Measurements from ENCODE around the gene CHSY3. TPM values are rescaled to one million over a fixed set of nuclear protein-coding genes. Genes with fewer than 3 reads are reported as not detected.

CHSY3 gene
- total RNA-seq, 1 experiment from 2014 or later: 0.24 TPM

- Histone ChIP-seq H3K36me3 (no peaks in the 10 kb centered on the region), H3K27ac (no peak overlapping the region), H3K9me3 (replicated peaks) (no peaks in the 10 kb centered on the region), H3K4me3 (no peak overlapping the region), H3K27me3 (replicated peaks) (no peaks in the 10 kb centered on the region), H3K4me1 (replicated peaks) (no peaks in the 10 kb centered on the region; the same call in 1 of the 2 replicates)
- DNase-seq (ENCODE audit: low read depth in 1 of 2, low spot score in 2 of 2): no peak
These were observed 234.3 kb downstream of the CHSY3 start for GRCh38 chr5:130138406-130139045.

GRCh38 chr5:130141659-130142320, 237.5 kb downstream of the CHSY3 start:
- no peaks in the 10 kb centered on the region for H3K4me1 ChIP-seq (replicated peaks)
- H3K9me3 ChIP-seq (replicated peaks): no peaks in the 10 kb centered on the region
- peak in 1 of 2 experiments; percentile 12 for DNase-seq (ENCODE audit: low read depth in 1 of 2, low spot score in 2 of 2)
- H3K36me3 ChIP-seq: no peaks in the 10 kb centered on the region
- no peaks in the 10 kb centered on the region for H3K27me3 ChIP-seq (replicated peaks)
- H3K27ac ChIP-seq: no peak overlapping the region
- no peak overlapping the region for H3K4me3 ChIP-seq

GRCh38 chr5:130151239-130151638, 247.0 kb downstream of the CHSY3 start:
- no peak overlapping the region for H3K27ac ChIP-seq
- H3K9me3 ChIP-seq (replicated peaks): peaks cover 5% of the 10 kb centered on the region; the same call in 1 of the 2 replicates
- H3K36me3 ChIP-seq: no peaks in the 10 kb centered on the region
- H3K27me3 ChIP-seq (replicated peaks): no peaks in the 10 kb centered on the region
- no peak overlapping the region for H3K4me3 ChIP-seq
- no peak for DNase-seq (ENCODE audit: low read depth in 1 of 2, low spot score in 2 of 2)
- H3K4me1 ChIP-seq (replicated peaks): no peaks in the 10 kb centered on the region

GRCh38 chr5:130155345-130156011, 251.2 kb downstream of the CHSY3 start:
- DNase-seq (ENCODE audit: low read depth in 1 of 2, low spot score in 2 of 2): no peak
- H3K27me3 ChIP-seq (replicated peaks): no peaks in the 10 kb centered on the region
- H3K9me3 ChIP-seq (replicated peaks): peaks cover 5% of the 10 kb centered on the region; the same call in 1 of the 2 replicates

GRCh38 chr5:130158036-130158435, 253.8 kb downstream of the CHSY3 start:
- Histone ChIP-seq H3K4me3 (no peak overlapping the region), H3K36me3 (no peaks in the 10 kb centered on the region), H3K27ac (no peak overlapping the region), H3K9me3 (replicated peaks) (peaks cover 5% of the 10 kb centered on the region; the same call in 1 of the 2 replicates), H3K4me1 (replicated peaks) (no peaks in the 10 kb centered on the region), H3K27me3 (replicated peaks) (no peaks in the 10 kb centered on the region)
- DNase-seq (ENCODE audit: low read depth in 1 of 2, low spot score in 2 of 2): no peak

More at GRCh38 chr5:130155345-130156011, 251.2 kb downstream of the CHSY3 start:
- Histone ChIP-seq H3K4me3 (no peak overlapping the region), H3K27ac (no peak overlapping the region), H3K4me1 (replicated peaks) (no peaks in the 10 kb centered on the region), H3K36me3 (no peaks in the 10 kb centered on the region)

GRCh38 chr5:130159968-130160367, 255.7 kb downstream of the CHSY3 start:
- Histone ChIP-seq H3K27ac (no peak overlapping the region), H3K9me3 (replicated peaks) (no peaks in the 10 kb centered on the region), H3K27me3 (replicated peaks) (no peaks in the 10 kb centered on the region), H3K36me3 (no peaks in the 10 kb centered on the region), H3K4me3 (no peak overlapping the region), H3K4me1 (replicated peaks) (no peaks in the 10 kb centered on the region)
- DNase-seq (ENCODE audit: low read depth in 1 of 2, low spot score in 2 of 2): no peak

- Histone ChIP-seq H3K9me3 (replicated peaks) (no peaks in the 10 kb centered on the region), H3K36me3 (no peaks in the 10 kb centered on the region), H3K4me3 (no peak overlapping the region), H3K27me3 (replicated peaks) (no peaks in the 10 kb centered on the region), H3K27ac (no peak overlapping the region), H3K4me1 (replicated peaks) (no peaks in the 10 kb centered on the region)
- no peak for DNase-seq (ENCODE audit: low read depth in 1 of 2, low spot score in 2 of 2)
These were observed 260.7 kb downstream of the CHSY3 start for GRCh38 chr5:130164966-130165365.

GRCh38 chr5:130166839-130167490, 262.7 kb downstream of the CHSY3 start:
- no peaks in the 10 kb centered on the region for H3K27me3 ChIP-seq (replicated peaks)
- no peak overlapping the region for H3K4me3 ChIP-seq
- no peaks in the 10 kb centered on the region for H3K9me3 ChIP-seq (replicated peaks)
- DNase-seq (ENCODE audit: low read depth in 1 of 2, low spot score in 2 of 2): no peak
- no peaks in the 10 kb centered on the region for H3K36me3 ChIP-seq
- no peak overlapping the region for H3K27ac ChIP-seq
- no peaks in the 10 kb centered on the region for H3K4me1 ChIP-seq (replicated peaks)

GRCh38 chr5:130168211-130168610, 263.9 kb downstream of the CHSY3 start:
- no peak for DNase-seq (ENCODE audit: low read depth in 1 of 2, low spot score in 2 of 2)
- no peaks in the 10 kb centered on the region for H3K36me3 ChIP-seq
- no peaks in the 10 kb centered on the region for H3K9me3 ChIP-seq (replicated peaks)
- H3K4me3 ChIP-seq: no peak overlapping the region
- H3K4me1 ChIP-seq (replicated peaks): no peaks in the 10 kb centered on the region
- no peaks in the 10 kb centered on the region for H3K27me3 ChIP-seq (replicated peaks)
- no peak overlapping the region for H3K27ac ChIP-seq

GRCh38 chr5:130171699-130172098, 267.4 kb downstream of the CHSY3 start:
- Histone ChIP-seq H3K27me3 (replicated peaks) (no peaks in the 10 kb centered on the region), H3K27ac (no peak overlapping the region), H3K36me3 (no peaks in the 10 kb centered on the region), H3K9me3 (replicated peaks) (no peaks in the 10 kb centered on the region), H3K4me1 (replicated peaks) (no peaks in the 10 kb centered on the region), H3K4me3 (no peak overlapping the region)
- DNase-seq (ENCODE audit: low read depth in 1 of 2, low spot score in 2 of 2): no peak

GRCh38 chr5:130183115-130183514, 278.9 kb downstream of the CHSY3 start:
- H3K27ac ChIP-seq: no peak overlapping the region
- H3K9me3 ChIP-seq (replicated peaks): no peaks in the 10 kb centered on the region
- no peaks in the 10 kb centered on the region for H3K27me3 ChIP-seq (replicated peaks)
- DNase-seq (ENCODE audit: low read depth in 1 of 2, low spot score in 2 of 2): no peak
- H3K4me3 ChIP-seq: no peak overlapping the region
- H3K36me3 ChIP-seq: no peaks in the 10 kb centered on the region
- no peaks in the 10 kb centered on the region for H3K4me1 ChIP-seq (replicated peaks)

- DNase-seq (ENCODE audit: low read depth in 1 of 2, low spot score in 2 of 2): no peak
- H3K27me3 ChIP-seq (replicated peaks): no peaks in the 10 kb centered on the region
- H3K36me3 ChIP-seq: no peaks in the 10 kb centered on the region
- no peaks in the 10 kb centered on the region for H3K9me3 ChIP-seq (replicated peaks)
- no peak overlapping the region for H3K4me3 ChIP-seq
- H3K4me1 ChIP-seq (replicated peaks): no peaks in the 10 kb centered on the region
- no peak overlapping the region for H3K27ac ChIP-seq
These were observed 285.7 kb downstream of the CHSY3 start for GRCh38 chr5:130189961-130190360.

- peak in 1 of 2 experiments; percentile 14 for DNase-seq (ENCODE audit: low read depth in 1 of 2, low spot score in 2 of 2)
- Histone ChIP-seq H3K4me1 (replicated peaks) (no peaks in the 10 kb centered on the region), H3K9me3 (replicated peaks) (0 out of 2 replicates have a peak, but pooled peaks cover 5% of the 10 kb centered on the region), H3K27me3 (replicated peaks) (no peaks in the 10 kb centered on the region), H3K4me3 (no peak overlapping the region), H3K27ac (no peak overlapping the region), H3K36me3 (no peaks in the 10 kb centered on the region)
These were observed 294.7 kb downstream of the CHSY3 start for GRCh38 chr5:130198927-130199326.

- 0 out of 2 replicates have a peak, but pooled peaks cover 5% of the 10 kb centered on the region for H3K9me3 ChIP-seq (replicated peaks)
- DNase-seq (ENCODE audit: low read depth in 1 of 2, low spot score in 2 of 2): no peak
- no peak overlapping the region for H3K27ac ChIP-seq
- H3K36me3 ChIP-seq: no peaks in the 10 kb centered on the region
- H3K4me3 ChIP-seq: no peak overlapping the region
- H3K27me3 ChIP-seq (replicated peaks): no peaks in the 10 kb centered on the region
- no peaks in the 10 kb centered on the region for H3K4me1 ChIP-seq (replicated peaks)
These were observed 302.4 kb downstream of the CHSY3 start for GRCh38 chr5:130206686-130207085.

Data from SJSA1 (cell line).